Skin epidermis (tissue), 12 donors: ENCODE data around the gene GAS2.
A peak's percentile ranks its signal among the peaks of the same experiment; 100 is the strongest.
"Not testable (repeated sequence)": the region's sequence is repeated elsewhere in the genome, so short reads cannot be mapped to it uniquely, and the experiment has no call there.

Source experiments
- H3K27ac ChIP-seq, 21 experiments: fragments of 200-600 bp; sonication (generic) in 11 of 21; one replicate each; pipeline ENCODE4 v1.5.0; 2020; ENCODE audit warnings: mild to moderate bottlenecking in 3 of 21, inconsistent platforms in 2 of 21, moderate library complexity in 2 of 21
- H3K4me3 ChIP-seq, 7 experiments: fragments of 200-600 bp; sonication (generic) in 2 of 7; one replicate each; pipeline ENCODE4 v1.5.0; 2020; ENCODE audit warnings: inconsistent platforms in 2 of 7, mild to moderate bottlenecking in 2 of 7, moderate library complexity in 1 of 7

The GAS2 gene

GRCh38 chr11:22666325-22666687 lies at the start of gene GAS2:
Gene GAS2 (plus strand): TSS chr11:22666611. CDS start chr11:22674870, 8,259 bp downstream.
- Histone ChIP-seq H3K4me3 (peak within 1 kb of the TSS; percentile 3 to 45 (median 20)), H3K27ac (peak within 1 kb of the TSS in 3 of 21 experiments; percentile 28 to 61 (median 55))

DNA sequence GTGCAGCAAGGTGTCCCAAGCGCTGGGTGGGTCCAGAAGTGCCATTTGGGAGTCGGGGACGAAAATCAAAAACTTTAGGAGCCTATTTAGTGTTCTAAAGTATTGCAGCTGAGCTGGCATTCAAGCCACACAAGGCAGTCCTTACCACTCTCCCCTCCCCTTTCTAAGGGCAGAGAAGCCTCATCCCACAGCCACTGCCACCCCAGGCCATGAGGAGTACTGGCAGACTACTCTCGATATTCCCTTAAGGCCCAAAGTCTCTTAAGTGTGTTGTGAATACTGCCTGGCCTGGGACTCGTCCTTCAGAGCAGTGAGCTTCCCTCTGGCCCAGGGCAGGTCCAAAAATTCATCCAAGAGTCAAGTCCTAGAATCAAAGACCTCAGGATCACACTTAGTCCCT lies 48.5 kb upstream of the GAS2 start:
- H3K27ac ChIP-seq: no peak overlapping the region
- H3K4me3 ChIP-seq: no peak overlapping the region

DNA sequence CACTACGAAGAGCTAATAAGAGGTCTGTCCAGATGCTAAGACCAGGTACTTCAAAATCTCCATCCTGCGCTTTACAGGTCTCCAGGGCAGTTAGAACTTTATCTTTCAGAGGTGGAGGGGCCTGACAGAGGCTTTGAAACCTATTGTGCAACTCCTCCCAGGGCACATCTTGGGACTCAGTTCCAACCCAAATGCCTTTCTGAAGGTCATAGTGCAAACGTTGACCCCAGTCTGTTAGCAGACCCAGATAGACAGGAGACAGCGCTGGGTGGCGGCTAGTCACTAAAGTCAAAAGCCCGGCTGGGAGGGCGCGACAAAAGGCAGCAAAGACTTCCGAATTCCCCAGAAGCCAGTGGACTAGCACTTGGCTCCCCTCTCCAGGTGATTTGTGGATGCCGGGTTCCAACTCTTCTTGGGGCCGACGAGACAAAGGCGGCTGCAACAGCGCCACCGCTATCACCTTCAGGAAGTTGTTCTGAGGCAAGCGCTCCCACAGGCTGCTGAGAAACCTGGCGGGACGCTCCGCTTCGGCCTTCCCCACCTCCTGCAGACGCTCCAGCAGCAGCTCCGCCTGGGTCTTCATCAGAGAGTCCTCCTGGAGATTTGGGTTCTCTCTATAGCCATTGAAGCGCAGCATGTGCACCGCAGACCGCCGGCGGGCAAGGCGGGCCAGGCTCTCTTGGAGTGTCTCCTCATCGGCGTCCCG lies 41.5 kb upstream of the GAS2 start:
- Histone ChIP-seq H3K27ac (peak overlapping the region; percentile 13 to 94 (median 91)), H3K4me3 (peak overlapping the region; percentile 65 to 94 (median 69))

GRCh38 chr11:22625448-22626287 lies 40.7 kb upstream of the GAS2 start, which contains the start of gene FANCF:
Gene FANCF (minus strand): TSS chr11:22625823. CDS start chr11:22625810, 13 bp downstream.
- Histone ChIP-seq H3K4me3 (peak within 1 kb of the TSS; percentile 65 to 94 (median 69)), H3K27ac (peak within 1 kb of the TSS; percentile 13 to 94 (median 91))

GRCh38 chr11:22626573-22627239 lies 39.7 kb upstream of the GAS2 start:
- Histone ChIP-seq H3K4me3 (peak overlapping the region in 1 of 7 experiments; percentile 65), H3K27ac (peak overlapping the region in 3 of 21 experiments; percentile 92 to 94 (median 93))

DNA sequence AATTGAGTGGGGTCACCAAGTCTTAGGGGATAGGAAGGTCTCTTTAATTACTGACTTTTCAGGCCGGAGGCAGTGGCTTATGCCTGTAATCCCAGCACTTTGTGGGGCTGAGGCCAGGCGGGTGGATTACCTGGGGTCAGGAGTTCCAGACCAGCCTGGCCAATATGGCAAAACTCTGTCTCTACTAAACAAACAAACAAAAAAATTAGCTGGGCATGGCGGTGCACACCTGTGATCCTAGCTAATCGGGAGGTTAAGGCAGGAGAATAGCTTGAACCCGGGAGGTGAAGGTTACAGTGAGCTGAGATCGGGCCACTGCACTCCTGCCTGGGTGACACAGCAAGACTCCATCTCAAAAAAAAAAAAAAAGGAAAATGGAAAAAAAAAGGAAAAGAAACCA lies 39.0 kb upstream of the GAS2 start:
- Histone ChIP-seq H3K27ac (no peak overlapping the region), H3K4me3 (no peak overlapping the region)

DNA sequence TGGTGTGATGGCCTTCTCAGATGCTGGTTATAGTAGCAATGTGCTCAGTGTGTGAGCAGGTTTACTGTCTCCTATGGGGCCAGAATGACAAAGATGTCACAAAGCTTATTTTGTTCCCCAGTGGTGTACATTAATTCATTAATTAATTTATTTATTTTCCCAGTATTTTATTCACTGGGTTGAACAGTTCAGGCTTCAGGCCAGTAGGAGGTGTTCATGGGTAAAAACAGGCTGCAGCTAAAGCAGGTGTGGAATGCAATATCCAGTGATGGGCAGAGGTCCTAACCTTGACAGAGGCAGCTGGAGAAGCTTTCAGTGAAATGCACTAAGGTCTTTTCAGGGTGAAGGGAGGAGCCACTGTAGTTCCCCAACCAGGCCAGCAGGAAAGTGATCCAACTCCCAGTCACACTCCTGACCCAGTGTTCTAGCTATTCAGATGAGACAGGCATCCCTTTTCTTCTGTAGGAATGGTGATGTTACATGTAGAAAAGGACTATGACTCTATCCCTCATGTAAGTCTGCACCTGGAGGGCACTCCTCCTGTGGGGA lies 33.0 kb upstream of the GAS2 start:
- H3K27ac ChIP-seq: no peak overlapping the region
- H3K4me3 ChIP-seq: no peak overlapping the region

DNA sequence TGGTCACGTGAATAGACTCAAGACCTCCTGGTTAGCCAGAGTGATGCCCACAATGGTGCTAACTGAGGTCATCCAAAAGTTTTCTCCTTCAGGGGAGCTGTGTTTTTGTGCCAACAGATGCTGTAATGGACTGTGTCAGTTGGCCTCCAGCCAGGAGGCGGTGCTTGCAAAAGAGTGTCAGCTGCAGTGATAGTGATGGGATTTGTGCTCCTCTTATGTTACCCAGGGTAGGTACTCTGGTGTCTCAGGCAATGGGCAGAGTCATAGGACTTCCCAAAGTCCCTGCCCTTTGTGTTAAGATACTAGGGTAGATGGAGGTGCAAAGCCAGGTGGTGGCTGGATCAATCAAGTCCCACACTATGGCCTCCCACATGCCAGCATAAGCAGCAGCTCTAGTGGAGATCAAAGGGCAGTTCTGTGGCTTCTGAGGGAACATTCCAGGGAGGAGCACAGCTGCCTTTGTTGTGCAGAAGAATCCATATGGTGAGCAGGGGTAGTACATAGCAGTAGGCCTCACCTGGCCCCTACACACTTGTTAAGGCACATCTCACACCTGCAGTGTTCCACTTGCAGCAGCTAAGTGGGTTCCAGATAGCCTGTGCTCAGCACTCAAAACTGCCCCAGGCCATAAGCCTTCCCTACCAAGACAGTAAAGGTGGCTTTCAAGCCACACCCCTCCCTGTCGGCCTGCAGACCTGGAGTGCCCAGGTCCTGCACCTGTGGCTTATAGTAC lies 31.3 kb upstream of the GAS2 start:
- Histone ChIP-seq H3K27ac (no peak overlapping the region), H3K4me3 (no peak overlapping the region)

DNA sequence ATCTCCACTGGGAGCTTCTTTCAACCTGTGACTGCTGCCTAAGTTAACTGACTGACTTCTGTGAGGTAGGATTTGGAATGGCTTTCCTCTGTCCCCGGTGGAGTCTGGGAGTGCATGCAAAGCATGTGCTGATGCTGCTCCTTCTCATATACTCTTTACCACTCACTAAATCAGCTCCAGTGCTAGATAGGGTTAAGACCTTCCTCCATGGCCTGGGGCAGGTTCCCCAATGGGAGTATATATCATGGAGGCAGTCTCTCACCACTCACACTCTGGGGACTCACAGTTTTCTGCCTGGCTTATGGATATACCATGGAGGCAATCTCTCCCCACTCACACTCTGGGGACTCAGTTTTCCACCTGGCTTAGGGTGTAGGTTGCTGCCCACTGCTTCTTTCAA lies 30.7 kb upstream of the GAS2 start:
- H3K27ac ChIP-seq: no peak overlapping the region

GRCh38 chr11:22640862-22641261 lies 25.5 kb upstream of the GAS2 start:
- no peak overlapping the region for H3K27ac ChIP-seq

More for the DNA sequence above, 30.7 kb upstream of the GAS2 start:
- H3K4me3 ChIP-seq: no peak overlapping the region

GRCh38 chr11:22641559-22641958 lies 24.9 kb upstream of the GAS2 start:
- H3K27ac ChIP-seq: no peak overlapping the region
- H3K4me3 ChIP-seq: no peak overlapping the region

More at GRCh38 chr11:22640862-22641261, 25.5 kb upstream of the GAS2 start:
- H3K4me3 ChIP-seq: no peak overlapping the region

GRCh38 chr11:22652346-22652745 lies 14.1 kb upstream of the GAS2 start:
- H3K27ac ChIP-seq, H3K4me3 ChIP-seq: not testable (repeated sequence)

DNA sequence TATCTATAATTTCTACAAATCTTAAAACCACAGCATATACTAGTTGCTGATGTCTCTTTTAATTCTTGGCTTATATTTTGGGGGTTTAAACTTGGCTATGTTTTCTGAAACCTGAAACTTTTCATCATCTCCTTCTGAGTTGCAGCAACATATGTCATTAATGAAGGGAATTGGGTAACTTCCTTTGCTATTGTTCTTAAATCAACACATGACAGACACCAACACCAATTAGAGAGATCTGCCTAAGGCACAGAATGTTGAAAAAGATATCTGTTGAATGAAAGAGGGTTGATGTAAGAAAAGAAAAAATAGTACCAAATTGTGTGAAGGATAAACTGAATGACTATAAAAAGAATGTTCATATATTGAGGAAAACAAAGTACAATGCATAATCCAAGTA lies 10.3 kb upstream of the GAS2 start:
- no peak overlapping the region for H3K27ac ChIP-seq
- no peak overlapping the region for H3K4me3 ChIP-seq

DNA sequence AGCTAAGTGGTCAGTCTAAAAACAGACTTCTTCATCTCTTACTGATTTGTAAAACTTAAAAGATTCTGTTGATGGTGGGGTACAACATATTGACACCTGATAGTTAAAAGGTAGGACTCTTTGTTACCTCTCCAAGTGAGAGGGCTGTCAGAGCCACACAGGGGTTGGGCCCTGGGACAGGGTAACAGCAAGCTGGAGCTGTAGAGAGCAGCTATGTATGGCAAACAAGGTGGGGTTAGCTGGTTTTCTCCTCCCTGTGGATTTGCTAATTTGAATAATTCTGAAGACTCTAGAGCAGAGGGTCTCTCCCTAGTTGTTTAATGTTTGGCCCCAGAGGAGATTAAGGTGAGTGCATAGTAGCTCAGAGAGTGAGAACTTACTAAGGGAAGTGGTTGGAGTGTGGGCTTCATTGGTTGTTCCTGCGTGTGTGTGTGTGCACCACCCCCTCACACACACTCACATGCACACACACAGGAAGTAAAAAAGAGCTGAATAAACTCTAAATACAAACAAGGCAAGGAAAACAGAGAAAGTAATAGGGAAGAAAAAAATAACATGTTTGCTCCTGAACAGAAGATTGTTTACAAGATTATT lies 9.2 kb upstream of the GAS2 start:
- no peak overlapping the region for H3K27ac ChIP-seq
- no peak overlapping the region for H3K4me3 ChIP-seq

GRCh38 chr11:22659783-22660182 lies 6.6 kb upstream of the GAS2 start:
- Histone ChIP-seq H3K27ac (no peak overlapping the region), H3K4me3 (no peak overlapping the region)

DNA sequence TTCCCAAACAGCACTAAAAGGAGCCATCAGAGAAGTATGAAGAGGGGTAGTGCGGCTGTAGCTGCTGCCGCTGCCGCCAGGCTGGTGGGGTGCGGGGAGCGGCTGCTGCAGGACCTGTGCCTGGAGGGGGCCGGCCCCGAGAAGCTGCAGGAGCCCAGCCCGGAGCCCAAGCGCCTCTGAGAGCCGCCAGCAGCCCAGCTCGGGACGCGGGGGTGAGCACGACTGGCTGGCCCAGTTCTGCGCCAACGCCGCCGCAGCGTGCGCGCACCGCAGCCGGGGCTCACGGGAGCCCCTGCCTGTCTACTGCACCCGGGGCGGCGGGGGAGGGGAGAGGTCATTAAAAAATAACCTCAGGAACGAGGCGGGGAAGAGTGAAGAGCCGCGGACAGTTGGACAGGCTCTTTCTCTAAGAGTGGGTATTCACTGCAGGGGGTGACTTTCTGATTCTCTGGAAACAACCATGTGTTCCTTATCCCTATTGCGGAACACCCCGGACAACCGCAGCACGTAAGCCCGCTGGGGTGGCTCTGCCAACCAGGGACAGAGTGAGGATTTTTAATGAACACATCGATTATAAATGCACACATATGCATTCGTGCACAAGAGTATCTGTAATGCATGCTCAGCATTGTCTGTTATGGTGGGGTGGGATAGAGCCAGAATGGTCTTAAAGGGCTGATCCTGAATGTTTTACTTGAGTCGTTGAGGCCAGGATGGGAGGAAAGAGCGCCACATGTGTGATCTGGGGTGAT lies 453 bp downstream of the GAS2 start:
- H3K4me3 ChIP-seq: peak overlapping the region; percentile 3 to 45 (median 20)
- peak overlapping the region in 3 of 21 experiments; percentile 28 to 61 (median 55) for H3K27ac ChIP-seq

- H3K27ac ChIP-seq: no peak overlapping the region
- H3K4me3 ChIP-seq: no peak overlapping the region
Observed at GRCh38 chr11:22668005-22668796, 1.8 kb downstream of the GAS2 start.
